Measurements from ENCODE around the gene TTLL7. TPM values are rescaled to one million over a fixed set of nuclear protein-coding genes. Genes with fewer than 3 reads are reported as not detected.
A peak's percentile ranks its signal among the peaks of the same experiment; 100 is the strongest.

TTLL7 gene
- total and polyA plus RNA-seq, 9 of the 15 experiments (the other 6 are each of a cell fraction or from before 2014, with no cell fraction given), result 0.63 to 2.6 (median 1.7) TPM

GRCh38 chr1:83849191-83850061 lies 149.5 kb downstream of the TTLL7 start:
- no peaks in the 10 kb centered on the region for H3K27me3 ChIP-seq (ENCODE audit: control insufficient read depth in 2 of 2, insufficient read depth in 2 of 2, low read length in 2 of 2)
- H3K27ac ChIP-seq (ENCODE audit: extremely low read depth, low read depth, low read length), result no peak overlapping the region
- CTCF ChIA-PET (ENCODE audit: low intra/inter-chr PET ratio), result no interaction called here
- H3K9me1 ChIP-seq (ENCODE audit: control insufficient read depth, insufficient read depth, low read length), result no peaks in the 10 kb centered on the region
- TF ChIP-seq KLF6 (CRISPR knock-in tag; IDR thresholded peaks at IDR 0.05; ENCODE audit: borderline replicate concordance) (no peak), E4F1 (CRISPR knock-in tag; IDR thresholded peaks at IDR 0.05; ENCODE audit: borderline replicate concordance) (no peak), NBN (IDR thresholded peaks at IDR 0.05; ENCODE audit: low read depth) (no peak), ZBTB7A (IDR thresholded peaks at IDR 0.05; ENCODE audit: borderline replicate concordance, control insufficient read depth, low read depth, low read length) (no peak), ZBTB26 (CRISPR knock-in tag; IDR thresholded peaks at IDR 0.05) (no peak), ZNF699 (CRISPR knock-in tag; IDR thresholded peaks at IDR 0.05; ENCODE audit: insufficient replicate concordance) (no peak), GTF2E2 (tag; IDR thresholded peaks at IDR 0.05) (no peak), TBP (optimal IDR thresholded peaks at IDR 0.05; ENCODE audit: low read depth, low read length) (no peak), TEAD4 (IDR thresholded peaks at IDR 0.05; ENCODE audit: low read length) (no peak), TEAD4 (CRISPR knock-in tag; IDR thresholded peaks at IDR 0.05; ENCODE audit: borderline replicate concordance) (no peak), IFI16 (CRISPR knock-in tag; IDR thresholded peaks at IDR 0.05) (no peak)
- FAIRE-seq, result no peak
- H3K9ac ChIP-seq (ENCODE audit: insufficient read depth in 1 of 2, low read depth in 2 of 2, low read length in 2 of 2), result no peak overlapping the region
- no peaks in the 10 kb centered on the region for H4K20me1 ChIP-seq (replicated peaks; ENCODE audit: control insufficient read depth, insufficient read depth, low read length)
- no peak overlapping the region for H3K4me3 ChIP-seq
- intact Hi-C loops (cut with micrococcal nuclease) (no loop called here), in situ Hi-C loops (cut with MboI) (no loop called here)
- BruUV-seq (replicated peaks), result no TSS peak
- no peaks in the 10 kb centered on the region for H3K9me3 ChIP-seq (replicated peaks; ENCODE audit: control insufficient read depth, insufficient read depth, low read depth, low read length)
- 0% methylated on average over 3 of the region's 3 CpGs for WGBS (ENCODE audit: insufficient coverage, low coverage, missing lambda C conversion rate)
- no peak overlapping the region for H3K4me2 ChIP-seq (ENCODE audit: insufficient read depth, low read length)
- POLR2A ChIA-PET, result no interaction called here
- no peaks in the 10 kb centered on the region for H3K36me3 ChIP-seq (ENCODE audit: control insufficient read depth, insufficient read depth, low read length)
- H3K79me2 ChIP-seq (ENCODE audit: control insufficient read depth, insufficient read depth, low read length), result no peaks in the 10 kb centered on the region
- H3K4me1 ChIP-seq (replicated peaks in 1 of 2; ENCODE audit: control insufficient read depth in 2 of 2, insufficient read depth in 2 of 2, low read length in 2 of 2), result no peaks in the 10 kb centered on the region
- ATAC-seq, result peak; percentile 51; the same call in 2 of the 3 replicates
- DNase-seq (ENCODE audit: extremely low read depth in 1 of 4, low spot score in 3 of 4), result no peak
- H2AFZ ChIP-seq (ENCODE audit: low read depth, low read length), result no peak overlapping the region
